ENCODE data around the gene GATD1.

Gene GATD1

GRCh38 chr11:819129-819931 lies 42.0 kb upstream of the GATD1 start:
- ChIA-PET CTCF (interaction anchor here (0.9 to 2.1 kb wide), 2 partner anchors 15 to 21 kb away, joined by 3 to 5 read pairs; partner anchors contain the start of gene PIDD1), POLR2A (interaction anchor here (0.7 to 11.4 kb wide), 18 partner anchors 9 to 612 kb away, joined by 3 to 202 read pairs (median 6); partner anchors contain the start of genes BET1L, CD151, CEND1 and CRACR2B)
- H3K9me3 ChIP-seq (ENCODE audit: control insufficient read depth, insufficient read depth, low read depth, low read length), result no peaks in the 10 kb centered on the region
- H3K4me1 ChIP-seq (ENCODE audit: control insufficient read depth, insufficient read depth, low read length), result 0 out of 2 replicates have a peak, but pooled peaks cover 3% of the 10 kb centered on the region
- H3K27ac ChIP-seq (ENCODE audit: extremely low read depth, low read depth, low read length), result peak overlapping the region; percentile 81
- peaks cover 4 to 37% of the 10 kb centered on the region in 2 experiments; a peak in 2 of 3 replicates for H3K36me3 ChIP-seq (ENCODE audit: control insufficient read depth in 2 of 2, insufficient read depth in 1 of 2, low read length in 2 of 2)
- peak overlapping the region; percentile 94 for H3K4me3 ChIP-seq (ENCODE audit: low read depth, low read length)
- no peak for TF ChIP-seq ZBTB44 (tag by site-specific recombination; IDR thresholded peaks at IDR 0.05)
- peak; percentile 84 for TF ChIP-seq ZFHX2 (tag by site-specific recombination; conservative IDR thresholded peaks at IDR 0.05)
- 0 out of 2 replicates have a peak, but pooled peaks have one; percentile 77 for TF ChIP-seq HOXC10 (CRISPR knock-in tag; IDR thresholded peaks at IDR 0.05)
- no peak for TF ChIP-seq PRDM2 (tag by site-specific recombination; IDR thresholded peaks at IDR 0.05; ENCODE audit: borderline replicate concordance)
- no peak for TF ChIP-seq ZNF704 (tag by site-specific recombination; IDR thresholded peaks at IDR 0.05)
- no peak for TF ChIP-seq ZNF76 (tag by site-specific recombination; IDR thresholded peaks at IDR 0.05; ENCODE audit: borderline replicate concordance, low read depth)
- TF ChIP-seq ZSCAN16 (tag by site-specific recombination; IDR thresholded peaks at IDR 0.05), result no peak
- peak; percentile 20; the same call in 1 of the 2 replicates for TF ChIP-seq ZSCAN30 (tag by site-specific recombination; IDR thresholded peaks at IDR 0.05)
- no peak for TF ChIP-seq ZNF558 (tag by site-specific recombination; IDR thresholded peaks at IDR 0.05)
- no peak for TF ChIP-seq ZNF302 (tag by site-specific recombination; IDR thresholded peaks at IDR 0.05; ENCODE audit: low read depth)
- TF ChIP-seq ZBTB8A (tag by site-specific recombination; IDR thresholded peaks at IDR 0.05), result peak; percentile 90
- TF ChIP-seq ZIC2 (tag by site-specific recombination; IDR thresholded peaks at IDR 0.05), result peak; percentile 67
- TF ChIP-seq ZBTB21 (tag by site-specific recombination; IDR thresholded peaks at IDR 0.05), result no peak
- no peak for TF ChIP-seq ZNF692 (tag by site-specific recombination; IDR thresholded peaks at IDR 0.05)
- peak; percentile 41; the same call in 1 of the 2 replicates for TF ChIP-seq ZNF561 (tag by site-specific recombination; IDR thresholded peaks at IDR 0.05; ENCODE audit: borderline replicate concordance)
- TF ChIP-seq ZBTB26 (tag by site-specific recombination; optimal IDR thresholded peaks at IDR 0.05), result peak; percentile 56
- TF ChIP-seq SP2 (tag by site-specific recombination; IDR thresholded peaks at IDR 0.05), result peak; percentile 55
- 0 out of 2 replicates have a peak, but pooled peaks have one; percentile 34 for TF ChIP-seq KLF16 (tag by site-specific recombination; IDR thresholded peaks at IDR 0.05)
- TF ChIP-seq HOXA7 (CRISPR knock-in tag; IDR thresholded peaks at IDR 0.05; ENCODE audit: borderline replicate concordance), result no peak
- TF ChIP-seq ZNF114 (tag by site-specific recombination; IDR thresholded peaks at IDR 0.05), result no peak
- TF ChIP-seq ZNF341 (tag by site-specific recombination; IDR thresholded peaks at IDR 0.05; ENCODE audit: low read depth), result no peak
- no peak for TF ChIP-seq ZNF785 (tag by site-specific recombination; IDR thresholded peaks at IDR 0.05)
- peak; percentile 84 for TF ChIP-seq HIC1 (tag by site-specific recombination; IDR thresholded peaks at IDR 0.05)

All from HEK293 (cell line).